ENCODE measurements around the gene ASB2. TPM values are rescaled to one million over a fixed set of nuclear protein-coding genes. Genes with fewer than 3 reads are reported as not detected.

Gene ASB2
- total RNA-seq (2021) = 0.35 and 1.3 TPM in 2 replicates
- long read RNA-seq, partial matches to known transcripts = 0 of 8 reads
- long read RNA-seq, other reads (novel, unspliced or antisense) = 2 of 8 reads

- H3K27me3 ChIP-seq (ENCODE audit: insufficient read depth, low read length) = no peaks in the 10 kb centered on the region
- no peak within 1 kb of the TSS for H3K9ac ChIP-seq (ENCODE audit: extremely low read depth, insufficient read length, low read length)
- Mint-ChIP-seq H3K4me1 (peaks cover 14 to 31% of the 10 kb centered on the region in 2 experiments), H3K4me3 (no peak within 1 kb of the TSS), H3K27ac (peak within 1 kb of the TSS in 2 of 3 experiments; percentile 2 to 73; a peak in 4 of 7 replicates), H3K27me3 (ENCODE audit: low read depth) (peaks cover 2% of the 10 kb centered on the region; the same call in 1 of the 2 replicates), H3K9me3 (no peaks in the 10 kb centered on the region), H3K36me3 (ENCODE audit: insufficient read depth in 1 of 3, low read depth in 3 of 3) (no peaks in the 10 kb centered on the region)
- H3K79me2 ChIP-seq (ENCODE audit: insufficient read depth, low read length) = no peaks in the 10 kb centered on the region
- no peak within 1 kb of the TSS for H2BK5ac ChIP-seq (ENCODE audit: insufficient read length, low read length)
- no peak for TF ChIP-seq CTCF (conservative IDR thresholded peaks at IDR 0.05)
- no peaks in the 10 kb centered on the region for H4K20me1 ChIP-seq (ENCODE audit: control insufficient read depth, insufficient read depth, insufficient read length)
- H3K23ac ChIP-seq (ENCODE audit: insufficient read length, low read depth, low read length) = no peak within 1 kb of the TSS
- H3K23me2 ChIP-seq (ENCODE audit: insufficient read length, low read depth, low read length, poor library complexity, severe bottlenecking) = no peaks in the 10 kb centered on the region
- H2BK15ac ChIP-seq (ENCODE audit: low read depth, low read length) = no peak within 1 kb of the TSS
- no peak within 1 kb of the TSS for H3K27ac ChIP-seq (ENCODE audit: insufficient read length, low read depth, low read length)
- H3K4ac ChIP-seq (ENCODE audit: low read depth, low read length) = no peak within 1 kb of the TSS
- no peak for DNase-seq
- no peak within 1 kb of the TSS for H2BK20ac ChIP-seq (ENCODE audit: low read depth, low read length, poor library complexity, severe bottlenecking)
- no peak within 1 kb of the TSS for H3K4me2 ChIP-seq (ENCODE audit: insufficient read depth, insufficient read length, low read length)
- no peak within 1 kb of the TSS for H4K91ac ChIP-seq (ENCODE audit: insufficient read length, low read depth, low read length)
- no peak within 1 kb of the TSS for H3T11ph ChIP-seq (ENCODE audit: low read length)
- WGBS (ENCODE audit: extremely low coverage, insufficient read length, low lambda C conversion rate) = no CpG with 5 or more reads among the region's 12 CpGs
- no peak within 1 kb of the TSS; the same call in 1 of the 2 replicates for H3K14ac ChIP-seq (ENCODE audit: insufficient read depth, low read length)
- H3K56ac ChIP-seq (ENCODE audit: insufficient read length, low read depth, low read length) = no peak within 1 kb of the TSS
- no peak within 1 kb of the TSS for H2BK12ac ChIP-seq (ENCODE audit: insufficient read length, low read depth, low read length)
- no peak within 1 kb of the TSS for H4K8ac ChIP-seq (replicated peaks; ENCODE audit: insufficient read length, low read depth, low read length)
- no peak within 1 kb of the TSS for H2BK120ac ChIP-seq (ENCODE audit: low read depth, low read length, poor library complexity, severe bottlenecking)
- no peak within 1 kb of the TSS for H2AK5ac ChIP-seq (ENCODE audit: insufficient read length, low read length)
- peak within 1 kb of the TSS; percentile 13 for H3K18ac ChIP-seq (ENCODE audit: insufficient read length, low read depth, low read length)
- H4K5ac ChIP-seq (ENCODE audit: insufficient read length, low read depth, low read length) = no peak within 1 kb of the TSS
- H3K79me1 ChIP-seq (ENCODE audit: insufficient read depth, low read depth, low read length, poor library complexity, severe bottlenecking) = no peaks in the 10 kb centered on the region
- no peaks in the 10 kb centered on the region; the same call in 1 of the 2 replicates for H3K4me1 ChIP-seq (ENCODE audit: insufficient read depth, low read length)
- H3K9me3 ChIP-seq (ENCODE audit: control insufficient read depth, low read depth, low read length) = no peaks in the 10 kb centered on the region
- H2AFZ ChIP-seq (ENCODE audit: low read length) = no peak within 1 kb of the TSS
These were observed at the start of gene ASB2 for GRCh38 chr14:93976477-93977057. ASB2 (minus strand) TSS chr14:93976570; CDS start chr14:93964539, 12,031 bp downstream.
